Erythroblast (primary cell): ENCODE measurements around the gene KDM1B.
"Not testable (repeated sequence)": the region's sequence is repeated elsewhere in the genome, so short reads cannot be mapped to it uniquely, and the experiment has no call there.

ENCODE experiments used
- GATA1 ChIP-seq: IDR thresholded peaks from 2 replicates; pipeline ENCODE4 v1.6.1; 2011; ENCODE audit warnings: low read depth, mild to moderate bottlenecking, control low read depth, low read length, moderate library complexity
- POLR2A ChIP-seq: IDR thresholded peaks from 2 replicates; pipeline ENCODE4 v1.6.1; 2011; ENCODE audit warnings: mild to moderate bottlenecking, low read length

DNA sequence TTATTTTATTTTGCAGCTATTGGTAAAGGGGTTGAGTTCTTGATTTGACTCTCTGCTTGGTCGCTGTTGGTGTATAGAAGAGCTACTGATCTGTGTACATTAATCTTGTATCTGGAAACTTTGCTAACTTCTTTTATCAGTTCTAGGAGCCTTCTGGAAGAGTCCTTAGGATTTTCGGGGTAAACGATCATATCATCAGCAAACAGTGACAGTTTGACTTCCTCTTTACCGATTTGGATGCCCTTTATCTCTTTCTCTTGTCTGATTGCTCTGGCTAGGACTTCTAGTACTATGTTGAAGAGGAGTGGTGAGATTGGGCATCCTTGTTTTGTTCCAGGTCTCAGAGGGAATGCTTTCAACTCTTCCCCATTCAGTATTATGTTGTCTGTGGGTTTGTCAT, 21.0 kb downstream of the KDM1B start:
- TF ChIP-seq POLR2A, GATA1: not testable (repeated sequence)
